Body of pancreas (tissue), 4 donors: ENCODE measurements around the gene SSU72. TPM values are rescaled to one million over a fixed set of nuclear protein-coding genes. Genes with fewer than 3 reads are reported as not detected.

Source experiments
- ATAC-seq: fragments of 150-250 bp; one replicate; pipeline ENCODE4 v1.9.1; 2016
- DNase-seq, 4 donors: peaks; one replicate each; pipeline ENCODE4 v3.0.0-alpha.2; 2019
- H3K27ac ChIP-seq, 4 donors: fragments of 200-600 bp; sonication (generic); 1 replicate in 3 of 4; 2 replicates in 1 of 4; pipeline versions ENCODE4 v1.5.1 to v1.6.1; 2016 to 2019; ENCODE audit warnings: mild to moderate bottlenecking in 1 of 4, mixed read lengths in 1 of 4, moderate library complexity in 1 of 4
- H3K27me3 ChIP-seq, 2 donors: fragments of 200-600 bp; sonication (generic); one replicate each; pipeline ENCODE4 v1.6.0; 2016; ENCODE audit warnings: mild to moderate bottlenecking in 1 of 2
- H3K36me3 ChIP-seq, 2 donors: fragments of 200-600 bp; sonication (generic); replicated peaks in 1 of 2; 2 replicates each; pipeline ENCODE4 v1.5.1; 2016; ENCODE audit warnings: low read depth in 2 of 2; ENCODE audit not compliant: insufficient read depth in 1 of 2
- H3K4me1 ChIP-seq: fragments of 200-600 bp; sonication (generic); one replicate; pipeline ENCODE4 v1.6.0; 2016
- H3K4me3 ChIP-seq, 2 donors: fragments of 200-600 bp; sonication (generic); 1 replicate in 1 of 2; 2 replicates in 1 of 2; pipeline ENCODE4 v1.5.1; 2016 to 2019
- H3K9me3 ChIP-seq, 3 donors: fragments of 200-600 bp; sonication (generic); 1 replicate in 2 of 3; 2 replicates in 1 of 3; pipeline ENCODE4 v1.5.1; 2016
- CTCF ChIP-seq, 7 experiments: fragments of 450-650 bp in 4 of 7; fragments of 200-600 bp in 3 of 7; sonication (generic) in 3 of 7; IDR thresholded peaks; one replicate each; pipeline ENCODE4 v1.5.1; 2016 to 2019; ENCODE audit warnings: antibody characterized with exemption in 7 of 7
- POLR2A ChIP-seq, 3 donors: fragments of 450-650 bp; IDR thresholded peaks; one replicate each; pipeline ENCODE4 v1.6.1; 2016; ENCODE audit warnings: antibody characterized with exemption in 3 of 3, mild to moderate bottlenecking in 2 of 3
- WGBS, 2 donors: methylation state at CpG; one replicate each; pipeline ENCODE4 v1.1.5; 2017; 5-methylcytosine and 5-hydroxymethylcytosine counted together
- intact Hi-C: fragments of 100-400 bp; cut with DNase I; formaldehyde crosslinking; loops from one replicate; pipeline ENCODE4 v1.15.1; 2023
- total RNA-seq, 2 donors: library from RNA; depleted of rRNA; stranded (reverse); fragments of >200 nt; gene quantifications; one replicate each; pipeline ENCODE4 v1.1.0, GENCODE V29; 2016

The SSU72 gene
- total RNA-seq, 2 donors from 2014 or later = 82.1 to 113 TPM

- H3K27ac ChIP-seq = no peak overlapping the region
- DNase-seq = no peak
- H3K9me3 ChIP-seq = no peaks in the 10 kb centered on the region
- intact Hi-C loops = no loop called here
- no peaks in the 10 kb centered on the region for H3K4me1 ChIP-seq
- H3K27me3 ChIP-seq = no peaks in the 10 kb centered on the region
- 86 to 95% methylated on average over 4 to 16 of the region's 21 CpGs for WGBS, 2 donors
- peaks cover 0 to 20% of the 10 kb centered on the region in 2 donors for H3K36me3 ChIP-seq
- ATAC-seq = no peak
- TF ChIP-seq CTCF (IDR thresholded peaks at IDR 0.05) (no peak), POLR2A (IDR thresholded peaks at IDR 0.05) (no peak)
- no peak overlapping the region for H3K4me3 ChIP-seq
Observed at GRCh38 chr1:1562556-1563195, 12.0 kb downstream of the SSU72 start.

- Histone ChIP-seq H3K4me3 (no peak overlapping the region), H3K27me3 (no peaks in the 10 kb centered on the region), H3K36me3 (peaks cover 0 to 20% of the 10 kb centered on the region in 2 donors), H3K4me1 (no peaks in the 10 kb centered on the region), H3K27ac (no peak overlapping the region), H3K9me3 (no peaks in the 10 kb centered on the region)
- intact Hi-C loops = no loop called here
- no peak for ATAC-seq
- WGBS, 2 donors = 85 to 95% methylated on average over 15 of the region's 15 CpGs
- TF ChIP-seq POLR2A (IDR thresholded peaks at IDR 0.05) (no peak), CTCF (IDR thresholded peaks at IDR 0.05) (no peak)
- DNase-seq = no peak
Observed at GRCh38 chr1:1561801-1562470, 12.7 kb downstream of the SSU72 start.

- intact Hi-C loops = no loop called here
- DNase-seq = no peak
- no peaks in the 10 kb centered on the region for H3K27me3 ChIP-seq
- no peaks in the 10 kb centered on the region for H3K4me1 ChIP-seq
- H3K4me3 ChIP-seq = no peak overlapping the region
- no peak for ATAC-seq
- no peak overlapping the region for H3K27ac ChIP-seq
- no peaks in the 10 kb centered on the region for H3K9me3 ChIP-seq
- H3K36me3 ChIP-seq = peaks cover 0 to 20% of the 10 kb centered on the region in 2 donors
- 91 to 92% methylated on average over 8 to 9 of the region's 9 CpGs for WGBS, 2 donors
- TF ChIP-seq POLR2A (IDR thresholded peaks at IDR 0.05) = no peak
- TF ChIP-seq CTCF (IDR thresholded peaks at IDR 0.05) = no peak
Observed at GRCh38 chr1:1560178-1560577, 14.5 kb downstream of the SSU72 start.

GRCh38 chr1:1559066-1559465, 15.6 kb downstream of the SSU72 start:
- no peaks in the 10 kb centered on the region for H3K9me3 ChIP-seq
- H3K36me3 ChIP-seq = peaks cover 0 to 16% of the 10 kb centered on the region in 2 donors
- intact Hi-C loops = no loop called here
- TF ChIP-seq CTCF (IDR thresholded peaks at IDR 0.05) (no peak), POLR2A (IDR thresholded peaks at IDR 0.05) (no peak)
- H3K4me1 ChIP-seq = no peaks in the 10 kb centered on the region
- 66 to 67% methylated on average over 17 of the region's 17 CpGs for WGBS, 2 donors
- H3K27me3 ChIP-seq = no peaks in the 10 kb centered on the region
- ATAC-seq (peak; percentile 12), DNase-seq (no peak)
- H3K27ac ChIP-seq = no peak overlapping the region
- H3K4me3 ChIP-seq = no peak overlapping the region
